Lung microvascular endothelial cell (primary cell): ENCODE data around the gene CLCN6. TPM values are rescaled to one million over a fixed set of nuclear protein-coding genes. Genes with fewer than 3 reads are reported as not detected.

Experiments used
- total RNA-seq: library from RNA; depleted of rRNA; stranded (reverse); fragments of >200 nt; gene quantifications from 2 replicates; pipeline ENCODE4 v1.2.1, GENCODE V29; 2014

Gene CLCN6
- total RNA-seq, 1 donor from 2014 or later = 7.5 TPM

Other genes starting within 250 kb of the CLCN6 start
- 2.2 and 3.5 TPM in 2 replicates for gene FBXO2, start 151.8 kb upstream of the CLCN6 start, total RNA-seq
- gene FBXO44, start 151.3 kb upstream of the CLCN6 start, total RNA-seq = 7.4 and 9.9 TPM in 2 replicates
- gene FBXO6, start 142.0 kb upstream of the CLCN6 start, total RNA-seq = 2.2 and 2.6 TPM in 2 replicates
- gene MAD2L2, start 125.0 kb upstream of the CLCN6 start, total RNA-seq = 23.0 and 27.7 TPM in 2 replicates
- gene DRAXIN, start 114.5 kb upstream of the CLCN6 start, total RNA-seq = under 0.01 and 0.22 TPM in 2 replicates
- gene AGTRAP, start 70.1 kb upstream of the CLCN6 start, total RNA-seq = 31.4 and 38.5 TPM in 2 replicates
- 0.22 and 0.40 TPM in 2 replicates for gene C1orf167, start 44.0 kb upstream of the CLCN6 start, total RNA-seq
- 25.9 and 35.5 TPM in 2 replicates for gene MTHFR, start 227 bp upstream of the CLCN6 start, total RNA-seq
- 0.60 TPM in 1 of 2 replicates, not detected in the other for gene NPPA, start 41.6 kb downstream of the CLCN6 start, total RNA-seq
- gene NPPB, start 52.8 kb downstream of the CLCN6 start, total RNA-seq = not detected in 2 replicates
- 36.2 and 57.3 TPM in 2 replicates for gene KIAA2013, start 120.2 kb downstream of the CLCN6 start, total RNA-seq
- 135 and 141 TPM in 2 replicates for gene PLOD1, start 128.5 kb downstream of the CLCN6 start, total RNA-seq
- 41.0 and 56.5 TPM in 2 replicates for gene MFN2, start 174.3 kb downstream of the CLCN6 start, total RNA-seq
- gene MIIP, start 213.3 kb downstream of the CLCN6 start, total RNA-seq = 20.9 and 27.8 TPM in 2 replicates